ENCODE data around the gene PSEN1.
A peak's percentile ranks its signal among the peaks of the same experiment; 100 is the strongest.

Gene PSEN1

DNA sequence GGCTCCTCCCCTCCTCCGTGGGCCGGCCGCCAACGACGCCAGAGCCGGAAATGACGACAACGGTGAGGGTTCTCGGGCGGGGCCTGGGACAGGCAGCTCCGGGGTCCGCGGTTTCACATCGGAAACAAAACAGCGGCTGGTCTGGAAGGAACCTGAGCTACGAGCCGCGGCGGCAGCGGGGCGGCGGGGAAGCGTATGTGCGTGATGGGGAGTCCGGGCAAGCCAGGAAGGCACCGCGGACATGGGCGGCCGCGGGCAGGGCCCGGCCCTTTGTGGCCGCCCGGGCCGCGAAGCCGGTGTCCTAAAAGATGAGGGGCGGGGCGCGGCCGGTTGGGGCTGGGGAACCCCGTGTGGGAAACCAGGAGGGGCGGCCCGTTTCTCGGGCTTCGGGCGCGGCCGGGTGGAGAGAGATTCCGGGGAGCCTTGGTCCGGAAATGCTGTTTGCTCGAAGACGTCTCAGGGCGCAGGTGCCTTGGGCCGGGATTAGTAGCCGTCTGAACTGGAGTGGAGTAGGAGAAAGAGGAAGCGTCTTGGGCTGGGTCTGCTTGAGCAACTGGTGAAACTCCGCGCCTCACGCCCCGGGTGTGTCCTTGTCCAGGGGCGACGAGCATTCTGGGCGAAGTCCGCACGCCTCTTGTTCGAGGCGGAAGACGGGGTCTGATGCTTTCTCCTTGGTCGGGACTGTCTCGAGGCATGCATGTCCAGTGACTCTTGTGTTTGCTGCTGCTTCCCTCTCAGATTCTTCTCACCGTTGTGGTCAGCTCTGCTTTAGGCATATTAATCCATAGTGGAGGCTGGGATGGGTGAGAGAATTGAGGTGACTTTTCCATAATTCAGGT, at the start of gene PSEN1:
TSS of gene PSEN1 (plus strand) at position 121 of the 839 bp plus-strand sequence. CDS start 11,513 bp downstream, outside the sequence.
- DNase-seq (ENCODE audit: low spot score): peak; percentile 85

DNA sequence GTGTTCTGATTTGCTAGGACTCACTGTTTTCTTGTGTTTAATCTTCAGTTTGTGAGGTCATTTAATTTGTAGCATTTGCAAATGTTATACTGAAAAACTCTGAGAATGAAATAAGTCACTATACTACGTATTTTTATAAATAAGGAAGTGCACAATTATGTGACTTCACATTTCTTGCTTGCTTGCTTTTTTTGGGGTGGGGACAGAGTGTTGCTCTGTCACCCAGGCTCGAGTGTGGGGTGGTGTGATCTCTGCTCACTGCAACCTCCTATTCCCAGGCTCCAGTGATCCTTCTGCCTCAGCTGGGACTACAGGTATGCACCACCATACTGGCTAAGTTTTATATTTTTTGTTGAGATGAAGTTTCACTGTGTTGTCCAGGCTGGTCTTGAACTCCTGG, 45.3 kb upstream of the PSEN1 start:
- no peak for DNase-seq (ENCODE audit: low spot score)

DNA sequence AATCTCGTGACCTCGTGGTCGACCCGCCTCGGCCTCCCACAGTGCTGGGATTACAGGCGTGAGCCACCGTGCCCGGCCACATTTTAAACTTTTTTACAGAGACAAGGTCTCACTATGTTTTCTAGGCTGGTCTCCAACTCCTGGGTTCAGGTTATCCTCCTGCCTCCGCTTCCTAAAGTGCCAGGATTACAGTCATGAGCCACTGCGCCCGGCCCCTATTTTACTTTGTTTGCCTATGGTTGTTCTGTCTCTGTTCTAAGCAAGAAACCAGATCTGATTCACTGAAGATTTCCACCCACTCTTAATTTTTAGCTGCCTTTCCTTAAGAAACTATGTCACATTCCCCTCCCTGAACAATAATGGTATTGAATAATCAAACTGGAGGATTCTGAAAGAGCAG, 38.9 kb upstream of the PSEN1 start:
- DNase-seq (ENCODE audit: low spot score): no peak

DNA sequence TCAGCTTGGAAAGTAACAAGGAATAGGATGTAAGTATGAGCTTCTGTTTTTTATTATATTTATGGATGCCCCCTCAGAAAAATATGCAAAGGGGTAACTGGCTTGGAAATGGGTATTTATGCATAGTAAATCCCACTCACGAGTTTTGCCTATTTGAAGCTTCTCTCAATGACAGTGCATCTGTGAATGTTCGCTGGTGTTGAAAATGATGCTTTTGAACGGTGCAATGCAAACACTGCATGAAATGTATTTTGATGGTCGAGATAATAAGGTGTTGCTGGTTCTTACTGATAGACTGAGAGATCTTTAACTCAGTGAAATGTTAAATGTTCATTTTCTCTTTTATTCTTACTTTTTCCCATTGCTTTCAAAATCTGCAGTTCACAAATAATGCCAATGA, 36.0 kb upstream of the PSEN1 start:
- DNase-seq (ENCODE audit: low spot score): no peak

DNA sequence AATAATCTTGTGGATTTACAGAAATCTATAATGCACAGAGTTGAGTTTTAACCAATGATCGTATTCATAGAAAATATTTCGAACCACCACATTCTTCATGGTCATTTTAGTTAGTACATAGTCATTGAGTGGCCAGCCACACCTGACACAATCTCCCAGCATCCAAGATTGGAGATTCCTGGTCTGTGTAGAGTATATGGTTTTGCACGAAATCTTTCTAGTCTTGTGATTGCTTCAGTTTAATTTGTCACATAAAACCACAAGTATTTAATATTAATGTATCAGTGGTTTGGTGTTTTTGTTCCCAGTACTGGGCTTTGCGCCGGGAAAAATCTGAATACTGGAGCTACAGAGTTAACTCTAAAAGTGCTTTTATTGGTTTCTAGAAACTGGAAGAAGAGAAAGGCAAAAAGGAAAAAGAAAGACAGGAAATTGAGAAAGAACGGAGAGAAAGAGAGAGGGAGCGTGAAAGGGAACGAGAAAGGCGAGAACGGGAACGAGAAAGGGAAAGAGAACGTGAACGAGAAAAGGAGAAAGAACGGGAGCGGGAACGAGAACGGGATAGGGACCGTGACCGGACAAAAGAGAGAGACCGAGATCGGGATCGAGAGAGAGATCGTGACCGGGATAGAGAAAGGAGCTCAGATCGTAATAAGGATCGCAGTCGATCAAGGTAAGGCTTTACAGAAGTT, 33.4 kb upstream of the PSEN1 start:
- DNase-seq (ENCODE audit: low spot score): no peak

DNA sequence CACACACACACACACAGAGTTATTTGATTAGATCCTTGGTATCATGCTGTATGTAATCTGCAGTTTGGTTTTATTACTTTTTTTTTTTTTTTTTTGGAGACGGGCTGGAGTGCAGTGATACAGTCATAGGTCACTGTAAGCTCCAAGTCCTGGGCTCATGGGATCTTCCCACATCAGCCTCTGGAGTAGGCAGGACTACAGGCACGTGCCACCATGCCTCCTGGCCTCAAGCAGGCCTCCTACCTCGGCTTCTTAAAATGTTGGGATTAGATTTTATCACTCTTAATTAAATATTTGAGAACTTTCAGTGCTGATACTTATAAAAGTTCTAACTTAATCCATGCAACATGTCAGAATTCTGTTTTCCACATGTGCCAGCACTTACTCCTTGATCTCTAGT, 31.3 kb upstream of the PSEN1 start:
- no peak for DNase-seq (ENCODE audit: low spot score)

DNA sequence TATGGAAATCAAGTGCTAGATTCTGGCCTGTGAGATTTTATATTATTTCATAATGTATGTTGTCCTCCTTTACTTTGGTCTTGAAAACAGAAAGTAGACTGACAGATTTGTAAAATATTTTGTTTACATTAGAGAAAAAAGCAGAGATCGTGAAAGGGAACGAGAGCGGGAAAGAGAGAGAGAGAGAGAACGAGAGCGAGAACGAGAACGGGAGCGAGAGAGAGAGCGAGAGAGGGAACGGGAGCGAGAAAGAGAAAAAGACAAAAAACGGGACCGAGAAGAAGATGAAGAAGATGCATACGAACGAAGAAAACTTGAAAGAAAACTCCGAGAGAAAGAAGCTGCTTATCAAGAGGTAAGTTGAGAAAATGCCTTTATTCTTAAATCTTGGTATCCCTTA, 30.6 kb upstream of the PSEN1 start:
- DNase-seq (ENCODE audit: low spot score): no peak

DNA sequence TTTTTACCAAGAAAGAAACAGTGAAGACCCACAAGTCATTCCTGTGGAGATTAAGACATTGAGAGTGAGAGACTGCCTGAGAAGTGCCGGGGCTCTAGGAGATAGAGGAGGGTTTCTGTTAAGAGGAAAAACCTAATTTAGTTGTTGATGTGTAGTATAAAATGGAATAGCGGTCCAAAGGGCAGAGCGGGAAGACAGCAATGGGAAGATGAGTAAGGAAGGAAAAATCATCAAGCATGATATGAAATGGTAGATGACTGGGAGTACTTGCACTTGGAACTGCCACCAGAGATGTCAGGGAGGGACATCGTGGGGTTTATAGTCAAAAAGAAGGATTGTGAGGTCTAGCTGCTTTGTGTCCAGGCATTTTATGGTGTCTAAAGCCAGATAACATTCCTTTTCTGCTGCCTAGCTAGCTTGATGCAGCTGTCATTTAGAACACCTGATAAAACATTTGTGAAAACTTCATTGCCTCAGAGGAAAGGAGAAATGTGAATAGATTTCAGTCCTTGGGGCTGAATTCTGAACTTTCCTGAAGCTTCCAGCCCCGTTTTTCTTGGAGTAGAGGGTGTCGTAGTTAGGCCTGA, 20.1 kb upstream of the PSEN1 start:
- no peak for DNase-seq (ENCODE audit: low spot score)

DNA sequence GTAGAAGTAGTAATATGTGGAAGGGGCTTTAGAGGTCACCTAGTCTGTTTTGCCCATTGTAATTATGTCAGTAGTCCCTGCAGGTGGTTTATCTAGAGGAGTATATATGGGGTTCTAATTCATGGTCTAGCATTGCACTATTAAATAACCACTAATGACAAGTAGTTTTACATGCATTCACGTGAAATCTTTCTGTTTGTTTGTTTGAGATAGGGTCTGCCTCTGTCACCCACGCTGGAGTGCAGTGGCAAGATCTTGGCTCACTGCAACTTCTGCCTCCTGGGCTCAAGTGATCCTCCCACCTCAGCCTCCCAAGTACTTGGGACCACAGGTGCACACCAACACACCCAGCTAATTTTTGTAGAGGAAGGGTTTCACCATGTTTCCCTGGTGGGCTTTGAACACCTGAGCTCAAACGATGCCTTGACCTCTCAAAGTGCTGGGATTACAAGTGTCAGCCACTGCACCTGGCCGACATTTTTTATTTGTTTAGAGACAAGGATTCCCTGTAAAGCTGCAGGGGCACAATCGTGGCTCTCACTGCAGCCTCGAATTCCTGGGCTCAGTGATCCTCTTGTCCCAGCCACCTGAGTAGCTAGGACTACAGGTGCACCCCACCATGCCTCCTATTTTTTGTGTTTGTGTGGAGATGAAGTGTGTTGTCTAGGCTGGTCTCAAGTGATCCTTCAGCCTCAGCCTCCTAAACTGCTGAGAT, 12.0 kb upstream of the PSEN1 start:
- no peak for DNase-seq (ENCODE audit: low spot score)

DNA sequence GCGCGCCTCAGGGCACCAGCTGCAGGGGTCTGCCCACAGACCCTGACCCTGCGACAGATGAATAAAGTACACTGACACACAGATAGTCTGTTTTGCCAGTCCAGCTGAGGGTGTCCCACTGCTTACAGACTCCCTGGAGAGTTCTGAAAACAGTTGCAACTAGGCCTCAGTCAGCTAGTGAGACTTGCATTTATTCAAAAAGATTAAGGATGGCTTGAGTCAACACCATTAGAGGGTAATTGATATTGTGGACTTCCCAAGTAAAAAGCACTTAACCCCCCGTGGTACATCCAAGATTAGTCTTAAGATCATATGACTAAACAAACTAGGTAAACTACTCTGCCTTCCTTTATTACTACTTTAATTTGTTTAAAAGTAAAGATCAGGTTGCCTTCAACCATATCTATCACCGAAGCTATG, 11.1 kb upstream of the PSEN1 start:
- DNase-seq (ENCODE audit: low spot score): no peak

DNA sequence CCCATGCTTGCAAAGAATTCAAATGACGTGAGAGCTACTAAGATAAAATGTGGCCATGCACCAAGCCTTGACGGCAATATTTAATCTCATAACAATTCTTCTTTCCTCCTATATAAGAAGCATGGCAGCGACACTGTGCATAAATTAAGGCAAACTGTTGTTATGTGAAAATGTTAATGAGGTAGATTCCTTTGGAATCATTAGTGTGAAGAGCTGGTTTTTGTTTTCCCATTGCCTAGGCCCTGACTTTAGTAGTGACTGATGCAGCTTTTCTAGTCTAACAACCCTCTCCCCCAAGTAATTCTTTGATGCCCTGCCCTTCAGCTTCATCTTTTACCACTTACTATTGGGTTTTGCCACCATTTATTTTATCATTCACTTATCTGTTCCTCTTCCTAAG, 10.6 kb upstream of the PSEN1 start:
- no peak for DNase-seq (ENCODE audit: low spot score)

DNA sequence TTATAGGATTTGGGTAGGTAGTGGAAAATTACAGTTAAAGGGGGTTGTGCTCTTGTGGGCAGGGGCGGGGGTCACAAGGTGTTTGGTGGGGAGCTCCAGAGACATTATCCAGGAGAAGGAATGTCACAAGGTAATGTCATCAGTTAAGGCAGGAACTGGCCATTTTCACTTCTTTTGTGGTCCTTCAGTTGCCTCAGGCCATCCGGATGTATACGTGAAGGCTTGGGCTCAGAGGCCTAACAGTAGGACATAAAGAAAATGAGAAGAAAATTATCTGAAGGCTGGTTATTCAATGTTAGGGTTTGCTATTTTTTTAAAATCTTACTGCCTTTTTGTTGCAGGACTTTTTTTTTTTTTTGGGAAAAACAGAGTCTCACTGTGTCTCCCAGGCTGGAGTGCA, 2.5 kb upstream of the PSEN1 start:
- DNase-seq (ENCODE audit: low spot score): no peak

DNA sequence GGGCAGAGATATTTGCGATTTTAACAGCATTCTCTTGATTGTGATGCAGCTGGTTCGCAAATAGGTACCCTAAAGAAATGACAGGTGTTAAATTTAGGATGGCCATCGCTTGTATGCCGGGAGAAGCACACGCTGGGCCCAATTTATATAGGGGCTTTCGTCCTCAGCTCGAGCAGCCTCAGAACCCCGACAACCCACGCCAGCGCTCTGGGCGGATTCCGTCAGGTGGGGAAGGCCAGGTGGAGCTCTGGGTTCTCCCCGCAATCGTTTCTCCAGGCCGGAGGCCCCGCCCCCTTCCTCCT, 271 bp upstream of the PSEN1 start:
- DNase-seq (ENCODE audit: low spot score): no peak

DNA sequence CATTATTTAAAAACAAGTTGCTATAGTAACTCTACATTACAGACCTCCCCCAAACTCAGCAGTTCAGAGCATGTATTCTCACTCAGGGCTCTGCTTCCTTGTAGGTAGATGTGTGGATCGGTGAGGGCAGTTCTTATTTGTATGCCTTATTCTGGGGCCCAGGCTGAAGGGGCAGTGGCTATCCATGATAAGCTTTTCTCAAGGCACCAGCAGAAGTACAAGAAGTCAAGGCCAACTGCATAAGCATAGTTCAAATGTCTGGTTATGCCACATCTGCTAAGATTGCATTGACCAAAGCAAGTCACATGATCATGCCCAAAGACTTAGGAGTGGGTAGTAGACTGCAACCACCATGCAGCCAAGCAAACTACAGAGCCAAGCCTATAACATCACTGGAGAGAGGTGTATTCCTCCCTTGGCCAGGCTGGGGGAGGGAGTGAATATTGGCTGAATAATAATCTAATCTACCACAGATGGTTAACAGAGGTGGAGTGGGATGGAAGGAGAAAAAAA, 4.6 kb downstream of the PSEN1 start:
- no peak for DNase-seq (ENCODE audit: low spot score)

DNA sequence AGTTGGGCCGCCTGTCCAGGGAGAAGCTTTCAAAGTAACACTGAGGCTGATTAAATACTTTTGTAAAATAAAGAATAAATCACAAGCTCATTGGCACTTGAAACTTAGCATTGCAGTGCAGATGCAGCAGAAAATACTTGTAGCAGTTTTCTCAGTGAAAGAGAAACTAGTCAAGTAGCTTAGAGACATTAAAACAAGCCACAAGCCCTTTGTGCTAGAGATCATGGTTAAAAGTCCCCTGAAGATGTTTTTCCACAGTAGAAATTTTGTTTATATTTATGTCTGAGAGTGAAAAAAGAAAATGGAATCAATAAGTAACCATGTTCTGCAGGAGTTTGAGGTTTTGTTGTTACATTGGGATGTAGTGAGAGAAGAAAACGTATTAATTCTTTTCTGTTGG, 5.9 kb downstream of the PSEN1 start:
- DNase-seq (ENCODE audit: low spot score): no peak

DNA sequence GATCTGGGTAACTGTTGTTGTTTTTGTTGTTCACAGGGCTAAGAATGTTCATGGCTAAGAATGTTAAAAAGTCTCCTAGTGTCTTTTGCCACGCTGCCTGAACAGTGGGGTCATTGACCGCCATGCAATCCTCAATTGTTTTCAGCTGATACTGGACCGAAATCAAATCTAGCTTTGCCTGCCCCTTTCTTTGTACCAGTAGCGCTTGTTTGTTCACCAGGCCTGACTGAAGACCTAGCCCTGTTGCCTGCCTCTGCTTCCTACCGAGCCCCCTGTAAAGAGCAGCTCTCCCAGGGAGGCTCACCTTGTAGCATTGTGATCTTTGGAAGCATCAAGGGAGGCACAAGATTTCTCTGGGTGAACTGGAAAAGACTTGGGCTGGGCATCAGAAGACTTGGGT, 6.7 kb downstream of the PSEN1 start:
- no peak for DNase-seq (ENCODE audit: low spot score)

DNA sequence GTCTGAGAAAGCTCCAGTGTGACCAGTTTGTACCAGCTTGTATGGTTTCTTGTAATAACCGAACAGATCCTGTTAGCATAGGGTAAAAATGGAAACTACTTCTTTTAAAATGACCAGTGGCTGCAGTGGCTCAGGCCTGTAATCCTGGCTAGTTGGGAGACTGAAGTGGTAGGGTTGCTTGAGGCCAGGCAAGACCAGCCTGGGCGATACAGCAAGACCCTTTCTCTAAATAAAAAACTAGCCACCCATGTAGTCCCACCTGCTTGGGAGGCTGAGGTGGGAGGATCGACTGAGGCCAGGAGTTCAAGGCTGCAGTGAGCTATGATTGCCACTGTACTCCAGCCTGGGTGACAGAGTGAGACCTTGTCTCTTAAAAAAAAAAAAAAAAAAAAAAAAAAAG, 7.3 kb downstream of the PSEN1 start:
- no peak for DNase-seq (ENCODE audit: low spot score)

DNA sequence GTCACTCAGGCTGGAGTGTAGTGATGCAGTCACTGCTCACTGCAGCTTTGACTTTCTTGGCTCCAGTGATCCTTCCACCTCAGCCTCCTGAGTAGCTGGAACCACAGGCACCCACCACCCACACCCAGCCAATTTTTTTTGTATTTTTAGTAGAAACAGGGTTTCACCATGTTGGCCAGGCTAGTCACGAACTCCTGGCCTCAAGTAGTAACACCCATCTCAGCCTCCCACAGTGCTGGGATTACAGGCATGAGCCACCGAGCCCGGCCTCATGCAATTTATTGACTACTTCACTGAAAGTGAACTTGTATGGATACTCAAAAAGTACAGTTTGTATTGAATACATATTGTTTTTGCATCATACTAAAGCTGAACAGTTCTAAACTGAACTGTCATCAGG, 9.1 kb downstream of the PSEN1 start:
- no peak for DNase-seq (ENCODE audit: low spot score)

DNA sequence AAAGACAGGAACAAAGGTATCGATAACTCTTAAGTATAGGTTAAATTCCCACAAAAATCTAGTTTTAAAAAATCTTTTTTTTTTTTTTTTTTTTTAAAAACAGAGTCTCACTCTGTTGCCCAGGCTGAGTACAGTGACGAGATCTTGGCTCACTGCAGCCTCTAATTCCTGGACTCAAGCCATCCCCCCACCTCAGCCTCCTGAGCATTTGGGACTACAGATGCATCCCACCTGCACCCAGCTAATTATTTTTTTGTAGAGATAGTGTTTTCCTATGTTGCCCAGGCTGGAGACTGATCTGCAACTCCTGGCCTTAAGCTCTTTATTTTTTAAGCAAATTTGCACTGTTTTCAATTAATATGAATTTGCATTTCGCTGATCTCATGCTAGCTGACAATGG, 9.8 kb downstream of the PSEN1 start:
- DNase-seq (ENCODE audit: low spot score): no peak

DNA sequence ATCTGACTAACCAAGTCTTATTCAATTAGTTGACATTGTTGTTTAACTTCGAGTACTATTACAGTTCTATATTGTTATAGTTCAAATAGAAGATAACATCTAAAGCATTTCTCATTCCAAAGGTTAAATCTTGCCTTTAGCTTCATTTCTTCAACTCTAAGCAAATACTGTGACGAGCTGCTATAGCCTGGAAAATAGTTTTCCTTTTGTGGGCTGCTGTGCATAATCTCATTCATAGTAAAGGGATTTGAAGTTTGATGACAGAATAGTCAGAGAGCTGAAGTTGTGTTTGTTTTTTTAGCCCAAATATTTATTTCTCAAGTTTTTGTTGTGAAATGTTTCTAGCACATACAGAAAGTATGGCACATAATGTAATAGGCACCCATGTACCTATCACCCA, 13.4 kb downstream of the PSEN1 start:
- DNase-seq (ENCODE audit: low spot score): no peak

DNA sequence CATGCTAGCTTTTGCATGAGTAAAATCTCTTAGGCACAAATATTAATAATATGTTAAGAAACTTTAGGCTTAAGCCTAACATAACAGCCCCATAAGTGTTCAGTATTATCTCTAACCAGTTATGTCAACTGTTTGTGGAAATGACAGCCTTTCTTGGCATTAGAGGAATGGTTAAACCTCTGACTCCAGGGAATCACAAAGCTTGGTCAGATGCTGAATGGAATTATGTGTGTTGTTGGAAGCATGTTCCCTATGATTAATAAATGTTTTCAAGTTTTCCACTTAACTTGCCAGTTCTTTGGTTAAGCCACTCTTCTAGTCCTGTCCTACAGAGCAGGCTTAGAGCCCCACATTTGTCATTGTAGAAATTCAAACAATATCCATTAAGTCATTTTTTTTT, 17.0 kb downstream of the PSEN1 start:
- no peak for DNase-seq (ENCODE audit: low spot score)

DNA sequence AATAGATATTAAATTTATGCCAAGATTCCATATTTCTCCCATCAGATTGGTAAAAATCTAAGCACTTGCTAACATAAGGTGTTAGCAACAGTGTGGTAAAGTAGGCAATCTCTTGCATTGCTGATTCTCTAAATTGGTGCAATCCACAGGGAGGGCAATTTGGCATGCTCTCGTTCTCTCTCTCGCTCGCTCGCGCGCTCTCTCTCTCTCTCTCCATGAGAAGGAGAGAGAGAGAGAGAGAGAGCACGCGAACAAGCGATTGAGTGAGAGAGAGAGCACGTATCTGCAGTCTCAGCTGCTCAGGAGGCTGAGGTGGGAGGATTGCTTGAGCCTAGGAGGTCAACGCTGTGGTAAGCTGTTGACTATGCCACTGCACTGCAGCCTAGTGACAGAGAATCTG, 25.9 kb downstream of the PSEN1 start:
- DNase-seq (ENCODE audit: low spot score): no peak

DNA sequence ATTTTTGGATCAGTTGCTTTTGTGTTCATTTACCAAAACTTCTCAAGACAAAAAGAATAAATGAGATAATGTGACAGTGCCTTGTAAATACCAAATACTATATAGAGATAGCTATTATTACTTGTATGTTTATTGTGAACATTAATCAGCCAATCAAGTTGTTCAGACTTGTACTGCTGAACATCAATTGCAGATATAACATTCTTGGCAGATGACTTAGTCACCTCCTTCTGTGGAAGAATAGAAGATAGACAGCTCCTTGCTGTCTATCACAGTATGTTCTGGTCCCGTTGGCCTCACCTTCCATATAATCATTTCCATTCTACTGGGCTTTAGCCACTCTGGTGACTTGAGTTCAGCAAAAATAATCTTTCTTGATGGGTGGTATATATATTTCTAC, 30.1 kb downstream of the PSEN1 start:
- no peak for DNase-seq (ENCODE audit: low spot score)

Data from kidney capillary endothelial cell (primary cell).